GM12865 (cell line): ENCODE measurements around the gene ZBTB7A.

Source experiments
- DNase-seq: peaks from one replicate; pipeline ENCODE4 v3.0.0; 2010; ENCODE audit warnings: low read depth
- H3K4me3 ChIP-seq: 2 replicates; pipeline ENCODE4 v1.5.1; 2011; ENCODE audit warnings: mild to moderate bottlenecking, low read depth, low read length, control low read depth
- CTCF ChIP-seq: IDR thresholded peaks from 2 replicates; pipeline ENCODE4 v1.5.1; 2011; ENCODE audit warnings: low read length, control low read depth, low read depth, inconsistent platforms; ENCODE audit not compliant: insufficient read depth; ENCODE audit errors: missing control alignments

Gene ZBTB7A

DNA sequence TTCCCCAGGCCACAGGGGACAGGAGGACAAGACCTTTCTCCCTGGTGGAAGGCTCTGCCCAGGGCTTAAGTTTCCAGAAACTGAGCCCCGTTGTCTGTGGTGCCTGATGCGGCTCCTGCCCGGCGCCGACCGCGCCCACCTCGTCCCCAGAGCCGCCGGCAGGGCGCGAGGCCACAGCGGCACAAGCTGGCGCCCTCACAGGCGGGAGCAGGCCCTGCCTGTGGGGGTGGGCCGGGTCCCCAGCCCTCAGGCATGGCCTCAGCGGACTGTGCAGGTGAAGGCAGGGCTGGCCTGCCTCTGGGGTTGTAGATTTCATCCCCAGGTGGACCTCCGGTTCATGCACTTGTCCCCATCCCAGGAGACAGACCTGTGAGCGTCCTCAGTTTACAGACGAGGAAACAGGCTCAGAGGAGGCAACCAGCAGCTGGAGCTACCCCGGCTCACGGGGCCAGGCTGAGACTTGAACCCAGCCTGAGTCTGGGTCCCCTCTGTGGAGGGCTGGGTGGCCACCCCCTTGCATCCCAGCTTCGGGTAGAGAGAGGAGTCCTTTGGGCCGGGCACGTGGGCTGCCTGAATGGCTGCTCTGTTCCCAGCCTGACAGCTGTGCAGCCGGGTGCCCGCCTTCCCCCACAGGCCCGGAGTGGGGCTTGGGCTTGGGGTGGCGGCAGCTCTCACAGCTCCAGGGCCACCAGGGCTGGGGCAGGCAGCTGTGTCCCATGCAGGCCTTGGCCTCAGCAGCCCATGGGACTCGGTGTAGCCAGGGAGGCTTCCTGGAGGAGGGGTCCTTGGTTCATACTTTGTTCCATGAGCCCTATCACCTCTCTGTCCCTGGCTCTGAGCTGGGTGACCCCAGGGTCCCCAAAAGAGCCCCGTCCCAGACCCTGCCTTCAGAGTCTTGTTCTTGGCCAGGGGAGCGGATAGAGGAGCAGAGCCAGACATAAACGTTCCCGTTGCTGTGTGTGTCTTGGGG lies 32.4 kb downstream of the ZBTB7A start:
- no peak for DNase-seq

GRCh38 chr19:4033028-4033956 lies 33.4 kb downstream of the ZBTB7A start:
- no peak for TF ChIP-seq CTCF
- DNase-seq: no peak

More for the DNA sequence above, 32.4 kb downstream of the ZBTB7A start:
- no peak for TF ChIP-seq CTCF
- H3K4me3 ChIP-seq: no peak overlapping the region

DNA sequence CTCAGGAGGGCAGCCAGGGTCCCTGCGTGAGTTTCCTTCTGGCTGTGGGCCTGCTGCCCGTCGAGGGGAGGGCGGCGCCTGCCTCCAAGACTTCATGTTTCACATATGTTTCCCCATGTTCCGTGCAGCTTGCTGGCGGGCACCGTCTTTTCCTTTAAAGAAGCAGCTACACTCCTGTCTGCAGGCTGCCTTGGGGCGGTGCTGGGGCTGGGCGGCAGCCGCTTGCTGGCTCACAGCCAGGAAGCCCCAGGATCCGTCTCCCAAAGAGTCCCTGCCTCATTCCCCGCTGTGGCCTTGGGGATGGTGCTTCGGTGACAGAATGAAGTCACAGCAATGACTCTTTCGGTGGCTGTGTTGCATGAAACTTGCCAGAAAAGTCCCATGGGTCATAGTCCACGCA lies 34.3 kb downstream of the ZBTB7A start:
- DNase-seq: no peak
- TF ChIP-seq CTCF: no peak
- no peak overlapping the region for H3K4me3 ChIP-seq

More at GRCh38 chr19:4033028-4033956, 33.4 kb downstream of the ZBTB7A start:
- H3K4me3 ChIP-seq: no peak overlapping the region

DNA sequence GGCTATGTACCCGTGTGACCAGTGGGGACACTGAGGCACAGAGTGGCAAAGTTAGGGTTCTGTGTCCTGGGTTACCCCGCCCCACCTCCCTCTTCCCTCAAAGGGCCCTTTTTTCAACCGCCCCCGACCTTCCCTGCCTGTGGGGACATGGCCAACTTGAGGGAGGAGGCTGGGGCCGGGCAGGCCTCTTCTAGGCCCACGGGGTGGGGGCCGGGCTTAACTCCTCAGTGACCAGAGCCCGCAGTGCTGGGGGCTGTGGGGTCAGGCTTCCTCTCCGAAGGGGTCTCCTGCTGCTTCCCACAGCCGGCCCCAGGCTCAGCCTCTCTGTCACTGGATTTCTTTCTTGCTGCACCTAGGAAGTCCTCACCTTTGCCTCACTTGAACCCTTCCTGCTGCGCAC lies 35.3 kb downstream of the ZBTB7A start:
- H3K4me3 ChIP-seq: no peak overlapping the region
- no peak for DNase-seq
- no peak for TF ChIP-seq CTCF

DNA sequence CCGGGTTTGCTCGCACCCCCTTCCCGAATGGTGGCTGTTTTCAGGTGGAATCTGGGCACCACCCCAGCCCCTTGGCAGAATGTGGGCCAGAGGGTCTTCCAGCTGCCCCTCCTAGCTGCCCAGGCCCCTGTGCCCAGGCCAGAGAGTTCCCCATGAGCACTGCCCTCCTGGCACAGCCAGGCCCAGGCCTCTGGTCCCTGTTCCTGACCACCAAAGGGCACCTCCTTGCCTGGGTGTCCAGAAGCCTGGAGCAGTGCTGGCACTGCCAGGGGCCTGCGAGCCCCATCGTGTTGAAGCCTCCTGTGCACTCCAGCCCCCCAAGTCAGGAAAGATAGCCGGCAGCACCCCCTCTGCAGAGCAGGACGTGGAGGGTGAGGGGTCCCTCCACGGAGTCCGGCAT lies 35.7 kb downstream of the ZBTB7A start:
- no peak for TF ChIP-seq CTCF
- no peak for DNase-seq
- H3K4me3 ChIP-seq: no peak overlapping the region

DNA sequence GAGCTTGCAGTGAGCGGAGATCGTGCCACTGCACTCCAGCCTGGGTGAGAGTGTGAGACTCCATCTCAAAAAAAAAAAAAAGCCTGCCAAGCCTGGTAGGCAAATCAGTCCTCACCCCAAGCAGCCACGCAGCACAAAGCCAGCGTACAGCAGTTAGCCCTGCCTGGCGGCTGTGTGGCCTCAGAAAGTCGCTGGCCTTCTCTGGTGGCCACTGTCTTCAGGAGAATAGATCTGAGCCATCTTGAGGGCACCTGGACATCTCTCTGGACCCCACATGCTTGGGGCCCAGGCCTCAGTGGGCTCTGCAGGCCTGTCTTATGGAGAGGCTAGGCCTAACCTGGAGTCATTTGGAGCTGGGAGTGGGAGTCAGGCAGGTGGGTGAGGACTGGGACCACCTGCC lies 36.1 kb downstream of the ZBTB7A start:
- no peak for TF ChIP-seq CTCF
- no peak for DNase-seq
- H3K4me3 ChIP-seq: no peak overlapping the region
